ENCODE data around the gene CANX. TPM values are rescaled to one million over a fixed set of nuclear protein-coding genes. Genes with fewer than 3 reads are reported as not detected.

The CANX gene
- total and polyA plus RNA-seq, 2 of the 13 experiments (the other 11 are each of a cell fraction or from before 2014, with no cell fraction given): 477 to 680 TPM

- no peak overlapping the region for H2AFZ ChIP-seq (ENCODE audit: low read length)
- BruUV-seq (replicated peaks): no TSS peak
- FAIRE-seq (no peak), ATAC-seq (no peak), DNase-seq (ENCODE audit: low spot score) (no peak)
- no peaks in the 10 kb centered on the region for H3K9me3 ChIP-seq (ENCODE audit: low read length)
- no peaks in the 10 kb centered on the region for H3K27me3 ChIP-seq (ENCODE audit: control insufficient read depth in 1 of 2, insufficient read depth in 2 of 2, low read length in 2 of 2)
- intact Hi-C loops (cut with micrococcal nuclease; ENCODE audit: unreplicated experiment) (loop anchor here (10.0 kb wide), 1 partner anchor 138 kb away; the partner anchor contains the start of gene TBC1D9B), in situ Hi-C loops (cut with HindIII; ENCODE audit: extremely low pct_ligation_motif_present, low pct_unique_long_range_greater_than_20kb) (loop anchor here (25.0 kb wide), 1 partner anchor 320 kb away; no protein-coding TSS in a partner anchor)
- CTCF ChIA-PET (ENCODE audit: low intra/inter-chr PET ratio, low total read pairs): no interaction called here
- H3K9ac ChIP-seq (ENCODE audit: insufficient read depth, low read depth, low read length): no peak overlapping the region
- POLR2A ChIA-PET: interaction anchor here (1.2 kb wide), 1 partner anchor 35 kb away, joined by 4 read pairs; the partner anchor contains the start of gene MAML1
- H3K4me3 ChIP-seq (replicated peaks in 1 of 3; ENCODE audit: insufficient read depth in 1 of 3, low read depth in 2 of 3, low read length in 3 of 3): no peak overlapping the region
- H3K4me1 ChIP-seq (ENCODE audit: insufficient read depth, low read length): peaks cover 21% of the 10 kb centered on the region
- H4K20me1 ChIP-seq (ENCODE audit: insufficient read depth, low read length): peaks cover 22% of the 10 kb centered on the region
- no peak overlapping the region for H3K4me2 ChIP-seq (ENCODE audit: low read depth, low read length)
- H3K36me3 ChIP-seq (replicated peaks in 1 of 2; ENCODE audit: control insufficient read depth in 1 of 2, insufficient read depth in 2 of 2, low read length in 2 of 2): peaks cover 28 to 69% of the 10 kb centered on the region in 2 experiments
- WGBS (ENCODE audit: low lambda C conversion rate): 94% methylated on average over 12 of the region's 12 CpGs
- H3K79me2 ChIP-seq (ENCODE audit: insufficient read depth, low read length): peaks cover 31% of the 10 kb centered on the region
- H3K27ac ChIP-seq (ENCODE audit: extremely low read length, insufficient read depth, low read length): no peak overlapping the region
- no peak for TF ChIP-seq ZSCAN25 (CRISPR knock-in tag; IDR thresholded peaks at IDR 0.05)
- no peak for TF ChIP-seq SNAPC4 (CRISPR knock-in tag; IDR thresholded peaks at IDR 0.05)
- TF ChIP-seq HCFC1 (IDR thresholded peaks at IDR 0.05; ENCODE audit: low read depth, low read length): no peak
- no peak for TF ChIP-seq MTA1 (CRISPR knock-in tag; IDR thresholded peaks at IDR 0.05; ENCODE audit: borderline replicate concordance)
- TF ChIP-seq KDM4B (CRISPR knock-in tag; IDR thresholded peaks at IDR 0.05): no peak
- TF ChIP-seq ZBTB34 (CRISPR knock-in tag; IDR thresholded peaks at IDR 0.05): no peak
- no peak for TF ChIP-seq CENPBD1 (CRISPR knock-in tag; IDR thresholded peaks at IDR 0.05; ENCODE audit: borderline replicate concordance, low read depth)
- TF ChIP-seq TOPORS (CRISPR knock-in tag; IDR thresholded peaks at IDR 0.05): no peak
- no peak for TF ChIP-seq ZNF574 (CRISPR knock-in tag; IDR thresholded peaks at IDR 0.05)
- no peak for TF ChIP-seq ZNF670 (CRISPR knock-in tag; IDR thresholded peaks at IDR 0.05; ENCODE audit: borderline replicate concordance)
Measured at GRCh38 chr5:179766726-179767455, 68.1 kb downstream of the CANX start.

Measured in HepG2 (cell line).